Smooth muscle cell of the brain vasculature (primary cell): ENCODE measurements around the gene LRRC56.

Source experiments
- DNase-seq: peaks from one replicate; pipeline ENCODE4 v3.0.0-alpha.2; 2012; ENCODE audit warnings: low read depth, low spot score

LRRC56 gene

DNA sequence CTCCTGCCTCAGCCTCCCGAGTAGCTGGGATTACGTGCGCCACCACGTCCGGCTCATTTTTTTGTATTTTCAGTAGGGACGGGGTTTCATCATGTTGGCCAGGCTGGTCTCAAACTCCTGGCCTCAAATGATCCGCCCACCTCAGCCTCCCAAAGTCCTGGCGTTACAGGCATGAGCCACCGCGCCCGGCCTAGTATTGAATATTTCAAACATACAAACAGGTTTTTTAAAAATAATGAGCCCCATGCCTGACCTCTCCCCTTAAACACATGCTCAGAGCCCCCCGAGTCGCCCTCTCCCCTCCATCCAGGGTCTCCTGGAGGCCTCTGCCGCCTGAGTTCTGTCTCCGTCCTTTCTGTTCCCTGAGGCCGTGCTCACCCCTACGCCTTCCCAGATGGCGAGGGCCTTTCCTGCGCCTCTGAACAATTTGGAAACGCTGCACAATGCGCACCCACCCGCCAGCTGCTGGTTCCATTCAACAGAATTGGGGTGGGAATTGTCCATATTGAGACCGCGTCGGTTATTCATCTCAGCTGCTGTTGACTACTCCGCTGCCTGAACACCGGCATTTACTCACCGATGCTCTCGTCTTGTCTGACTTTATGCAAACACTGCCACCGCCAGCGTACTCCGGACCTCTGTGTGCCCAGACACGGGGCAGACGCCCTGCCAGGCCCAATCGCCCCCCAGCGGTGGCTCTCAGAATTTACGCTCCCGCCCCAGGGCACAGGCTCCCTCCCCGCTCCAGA, 16.7 kb upstream of the LRRC56 start:
- no peak for DNase-seq

DNA sequence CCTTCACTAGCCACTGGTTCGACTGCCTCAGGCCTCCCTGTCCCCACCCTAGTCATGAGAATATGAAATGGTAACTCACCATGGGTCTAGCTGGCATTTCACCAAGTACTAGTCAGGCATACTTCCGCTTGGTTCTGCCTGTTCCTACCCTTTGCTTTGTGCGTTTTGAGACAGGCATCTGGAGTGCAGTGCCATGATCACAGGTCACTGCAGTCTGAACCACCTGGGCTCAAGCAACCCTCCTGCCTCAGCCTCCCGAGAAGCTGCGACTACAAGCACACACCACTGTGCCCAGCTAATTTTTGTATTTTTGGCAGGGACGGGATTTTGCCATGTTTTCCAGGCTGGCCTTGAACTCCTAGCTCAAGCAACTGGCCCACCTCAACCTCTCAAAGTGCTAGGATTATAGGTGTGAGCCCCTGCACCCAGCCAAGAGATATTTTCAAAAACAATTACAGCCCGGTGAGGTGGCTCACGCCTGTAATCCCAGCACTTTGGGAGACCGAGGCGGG, 16.1 kb upstream of the LRRC56 start:
- no peak for DNase-seq

DNA sequence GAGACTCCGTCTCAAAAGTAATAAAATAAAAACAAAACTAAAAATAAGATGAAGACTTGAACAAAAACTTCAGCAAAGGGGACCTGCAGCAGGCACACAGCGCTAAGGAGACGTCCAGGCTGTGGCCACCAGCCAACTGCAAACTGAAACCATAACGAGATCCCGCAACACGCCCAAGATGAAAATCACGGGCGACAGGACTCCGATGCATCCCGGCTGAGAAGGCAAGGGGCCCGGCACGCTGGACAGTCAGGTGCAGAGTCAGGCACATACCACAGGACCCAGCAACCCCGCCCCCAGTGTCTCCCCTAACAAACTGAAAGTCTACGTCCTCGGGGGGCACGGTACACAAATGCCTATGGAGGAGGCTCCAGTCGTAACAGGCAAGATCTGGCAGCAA, 11.1 kb upstream of the LRRC56 start:
- no peak for DNase-seq

DNA sequence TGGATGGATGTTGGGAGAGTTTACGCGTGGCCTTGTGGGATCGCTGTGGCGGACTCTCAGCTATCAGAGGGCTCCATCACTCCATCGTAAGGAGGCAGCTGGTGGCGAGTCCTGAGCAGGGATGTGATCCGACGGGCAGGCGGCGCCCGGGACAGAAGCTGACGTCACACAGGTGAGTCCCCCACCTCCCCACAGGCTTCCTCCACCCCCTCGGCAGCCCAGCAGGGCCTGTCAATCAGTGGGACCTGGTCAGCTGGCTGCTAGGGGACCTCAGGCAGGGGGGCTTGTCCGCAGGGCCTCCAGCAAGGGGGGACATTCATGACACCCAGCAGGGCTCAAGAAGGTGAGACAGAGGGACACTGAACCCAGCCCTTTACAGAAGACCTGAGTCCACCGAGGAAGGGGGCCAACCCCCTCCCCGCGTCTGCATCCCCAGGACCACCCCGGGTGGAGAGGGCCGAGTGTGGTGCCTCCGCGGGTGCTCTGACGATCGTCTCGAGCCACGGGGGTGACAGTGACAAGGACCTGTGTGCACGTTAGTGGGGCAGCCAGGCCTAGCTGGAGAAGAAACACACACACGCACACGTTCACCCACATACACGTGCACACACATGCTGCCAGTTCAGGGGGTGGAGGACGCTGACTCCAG, 9.0 kb upstream of the LRRC56 start:
- no peak for DNase-seq

DNA sequence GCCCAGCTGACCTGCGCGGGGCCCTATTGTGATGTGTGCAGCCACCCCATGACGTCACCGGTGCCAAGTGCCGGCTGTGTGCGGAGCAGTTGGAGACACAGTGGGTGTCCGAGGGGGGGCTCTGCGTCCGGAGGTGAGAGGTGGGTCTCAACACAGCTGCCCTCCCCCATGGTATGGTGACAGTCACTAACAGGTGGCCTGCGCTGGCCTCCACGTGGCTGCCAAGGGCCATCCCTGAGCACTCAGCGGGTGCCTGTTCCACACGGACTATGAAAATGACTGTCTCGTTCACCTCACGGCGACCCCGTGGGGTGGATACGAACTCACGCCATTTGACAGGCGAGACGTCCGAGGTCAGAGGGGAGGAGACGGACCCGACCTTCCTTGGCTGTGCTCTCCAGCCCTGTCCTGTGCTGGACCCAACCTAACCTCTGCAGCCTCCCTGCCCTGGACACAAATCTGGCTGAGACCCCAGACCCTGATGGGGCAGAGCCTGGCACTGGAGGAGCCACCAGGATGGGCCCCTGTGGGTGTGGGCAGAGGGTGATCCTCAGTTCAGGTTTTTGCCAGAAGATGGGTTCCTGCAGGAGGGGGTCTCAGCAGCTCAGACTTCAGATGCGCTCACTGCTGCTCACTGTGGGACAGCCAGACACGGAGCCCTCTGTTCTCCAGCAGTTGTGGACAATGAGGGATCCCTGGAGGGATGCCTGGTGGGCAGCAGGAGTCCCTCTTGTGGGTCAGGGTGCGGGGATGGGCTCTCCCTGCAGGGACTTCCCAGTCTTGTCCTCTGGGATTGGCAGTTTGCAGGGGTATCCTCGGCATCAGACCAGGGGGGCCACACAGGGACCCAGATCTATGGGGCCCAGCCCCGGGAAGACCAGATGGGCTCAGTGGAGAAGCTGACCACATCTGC, 8.3 kb upstream of the LRRC56 start:
- no peak for DNase-seq

DNA sequence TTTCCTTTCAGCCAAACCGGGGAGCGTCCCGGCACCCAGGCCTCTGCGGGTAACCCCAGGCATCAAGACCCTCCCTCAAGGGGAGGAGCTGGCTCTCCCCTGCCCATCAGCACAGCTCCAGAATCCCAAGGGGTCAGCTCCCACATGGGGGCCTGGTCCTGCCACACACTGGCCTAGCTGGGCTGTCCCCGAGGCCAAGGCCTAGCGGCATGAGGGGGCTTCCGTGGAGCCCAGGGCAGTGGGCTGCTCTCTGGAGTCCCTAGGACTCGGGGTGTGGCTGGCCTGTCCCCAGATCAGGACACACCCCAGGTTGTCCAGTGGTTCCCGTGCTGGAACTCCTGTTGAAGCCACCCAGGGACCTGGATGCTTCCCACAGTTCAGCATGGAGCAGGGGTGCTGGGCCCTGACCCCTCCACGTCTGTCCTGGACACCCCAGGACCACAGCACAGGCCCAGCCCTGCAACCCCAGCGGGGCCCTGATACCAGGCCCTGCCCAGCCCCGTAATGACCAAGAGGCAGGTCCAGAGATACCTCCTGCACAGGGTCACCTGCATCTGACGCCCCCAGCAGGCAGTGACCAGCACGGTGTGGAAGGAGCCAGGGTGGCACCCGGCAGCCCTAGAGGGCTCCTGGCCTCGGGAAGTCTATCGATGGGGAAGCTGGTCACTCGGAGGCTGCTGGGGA, 7.5 kb upstream of the LRRC56 start:
- DNase-seq, result no peak

DNA sequence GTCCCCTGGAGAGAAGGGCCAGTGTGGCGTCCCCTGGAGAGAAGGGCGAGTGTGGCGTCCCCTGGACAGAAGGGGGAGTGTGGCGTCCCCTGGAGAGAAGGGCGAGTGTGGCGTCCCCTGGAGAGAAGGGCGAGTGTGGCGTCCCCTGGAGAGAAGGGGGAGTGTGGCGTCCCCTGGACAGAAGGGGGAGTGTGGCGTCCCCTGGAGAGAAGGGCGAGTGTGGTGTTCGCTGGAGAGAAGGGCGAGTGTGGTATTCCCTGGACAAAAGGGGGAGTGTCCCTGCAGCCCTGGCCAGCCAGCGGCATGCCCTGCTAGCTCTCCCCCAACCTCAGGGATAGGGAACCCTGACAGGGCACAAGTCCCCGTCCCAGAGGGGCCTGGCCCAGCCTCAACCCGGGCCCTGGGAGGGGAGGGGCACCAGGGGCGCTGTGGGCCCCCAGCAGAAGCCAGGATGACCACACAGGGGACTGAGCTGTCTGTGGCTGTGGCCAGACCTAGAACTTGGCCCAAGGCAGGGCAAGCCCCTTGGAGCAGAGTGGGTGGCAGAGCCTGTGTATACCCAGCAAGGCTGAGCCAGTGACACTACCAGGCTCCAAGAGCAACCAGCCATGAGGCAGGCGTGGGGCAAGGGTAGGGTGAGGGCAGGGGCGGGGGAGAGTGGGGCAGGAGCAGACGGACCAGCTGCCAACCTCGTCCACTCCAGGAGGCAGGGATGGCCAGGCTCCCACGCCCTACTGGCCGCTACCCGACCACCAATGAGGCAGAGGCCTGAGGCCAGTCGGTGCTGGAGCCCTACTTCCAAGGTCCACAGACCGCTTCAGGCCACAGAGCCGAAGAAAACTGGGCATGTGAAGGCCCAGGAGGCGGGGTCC, 6.1 kb upstream of the LRRC56 start:
- DNase-seq, result no peak

DNA sequence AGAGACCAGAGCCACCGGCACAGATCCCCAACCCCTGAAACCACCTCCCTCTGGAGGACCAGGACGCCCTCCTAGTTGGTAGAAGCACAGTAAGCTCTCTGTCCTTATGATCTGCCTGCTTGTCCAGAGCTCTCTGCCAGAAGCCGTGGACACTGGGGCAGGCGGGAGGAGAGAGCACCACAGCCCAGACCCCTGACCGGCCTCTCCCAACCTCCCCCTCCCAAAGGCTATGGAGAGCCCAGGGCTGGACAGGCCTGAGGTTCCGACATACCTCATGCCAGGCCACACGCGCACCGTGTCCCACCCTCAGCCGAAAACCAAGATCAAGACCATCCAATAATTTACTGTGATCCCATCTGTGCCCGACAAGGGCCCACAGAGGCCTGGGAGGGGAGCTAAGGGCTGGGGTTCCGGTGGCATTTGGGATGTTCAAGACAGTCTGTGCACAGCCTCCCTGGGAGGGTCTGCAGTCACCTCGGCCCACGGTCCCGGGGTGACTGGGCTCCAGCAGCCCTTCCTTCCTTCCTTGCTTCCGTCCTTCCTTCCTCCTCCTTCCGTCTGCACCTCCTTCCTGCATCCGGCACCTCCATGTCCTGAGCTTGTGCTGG, 5.3 kb upstream of the LRRC56 start:
- DNase-seq, result no peak

DNA sequence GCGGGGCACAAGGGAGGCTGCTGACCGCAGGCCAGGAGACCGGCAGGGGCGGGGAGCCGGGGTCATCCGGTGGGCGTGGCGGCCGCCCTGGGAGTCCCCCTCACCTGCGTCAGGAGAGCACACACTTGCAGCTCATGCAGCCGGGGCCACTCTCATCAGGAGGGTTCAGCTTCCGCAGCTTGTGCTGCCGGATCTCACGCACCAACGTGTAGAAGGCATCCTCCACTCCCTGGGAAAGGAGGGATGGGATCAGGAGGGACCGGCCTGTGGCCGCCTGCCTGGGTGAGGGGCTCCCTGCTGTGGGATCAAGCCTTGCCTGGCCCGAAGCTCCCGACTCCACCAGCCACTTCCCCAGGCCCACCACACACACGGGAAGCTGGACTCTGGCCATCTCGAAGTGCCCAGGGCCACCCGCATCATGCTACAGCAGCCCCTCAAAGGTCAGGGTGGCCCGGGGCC, 4.8 kb upstream of the LRRC56 start:
- no peak for DNase-seq

DNA sequence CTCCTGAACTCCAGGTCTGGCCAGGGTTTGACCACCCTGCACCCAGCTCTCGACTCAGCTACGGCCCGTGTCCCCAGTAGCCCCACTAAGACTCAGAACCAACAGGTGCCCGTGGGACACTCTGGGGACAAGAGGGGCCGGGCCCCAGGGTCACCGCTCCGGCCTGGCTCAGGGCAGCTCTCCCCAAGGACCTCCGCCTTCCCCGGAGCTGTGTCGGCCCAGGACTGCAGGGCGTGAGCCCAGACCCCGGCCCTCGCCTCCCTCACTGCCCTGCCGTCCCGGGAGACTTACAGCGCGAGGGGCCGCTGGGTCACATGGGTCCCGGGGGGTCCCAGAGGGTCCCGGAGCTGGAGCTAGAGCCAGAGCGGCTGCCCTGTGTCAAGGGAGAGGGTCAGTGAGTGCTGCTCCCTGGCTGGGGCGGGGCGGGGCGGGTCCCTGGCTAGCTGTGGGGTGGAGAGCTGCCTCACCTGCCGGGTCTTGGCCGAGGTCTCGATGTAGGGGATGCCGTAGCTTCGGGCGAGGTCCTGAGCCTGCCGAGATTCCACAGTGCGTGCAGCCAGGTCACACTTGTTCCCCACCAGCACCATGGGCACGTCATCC, 4.2 kb upstream of the LRRC56 start:
- DNase-seq, result no peak

DNA sequence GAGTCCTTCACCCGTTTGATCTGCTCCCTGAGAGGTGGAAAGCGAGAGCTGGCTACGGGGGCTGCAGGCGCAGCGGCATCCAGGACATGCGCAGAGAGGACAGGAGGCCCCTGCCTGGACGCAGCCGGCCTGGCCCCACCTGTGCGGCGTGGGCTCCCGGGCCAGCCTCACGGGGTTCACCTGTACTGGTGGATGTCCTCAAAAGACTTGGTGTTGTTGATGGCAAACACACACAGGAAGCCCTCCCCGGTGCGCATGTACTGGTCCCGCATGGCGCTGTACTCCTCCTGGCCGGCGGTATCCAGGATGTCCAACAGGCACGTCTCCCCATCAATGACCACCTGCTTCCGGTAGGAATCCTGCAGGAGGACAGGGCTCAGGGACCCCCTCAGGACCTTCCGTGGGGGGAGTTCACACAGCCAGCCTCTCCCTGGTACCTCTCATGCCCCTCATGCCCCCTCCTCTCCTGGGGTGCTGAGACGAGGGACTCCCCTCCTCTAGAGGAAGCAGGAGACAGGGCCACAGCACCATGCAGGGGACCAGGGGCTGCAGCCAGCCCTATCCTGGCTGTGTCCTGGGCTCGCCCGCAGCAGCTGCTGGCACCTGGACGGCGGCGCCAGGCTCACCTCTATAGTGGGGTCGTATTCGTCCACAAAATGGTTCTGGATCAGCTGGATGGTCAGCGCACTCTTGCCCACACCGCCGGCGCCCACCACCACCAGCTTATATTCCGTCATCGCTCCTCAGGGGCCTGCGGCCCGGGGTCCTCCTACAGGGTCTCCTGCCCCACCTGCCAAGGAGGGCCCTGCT, 3.5 kb upstream of the LRRC56 start:
- no peak for DNase-seq

DNA sequence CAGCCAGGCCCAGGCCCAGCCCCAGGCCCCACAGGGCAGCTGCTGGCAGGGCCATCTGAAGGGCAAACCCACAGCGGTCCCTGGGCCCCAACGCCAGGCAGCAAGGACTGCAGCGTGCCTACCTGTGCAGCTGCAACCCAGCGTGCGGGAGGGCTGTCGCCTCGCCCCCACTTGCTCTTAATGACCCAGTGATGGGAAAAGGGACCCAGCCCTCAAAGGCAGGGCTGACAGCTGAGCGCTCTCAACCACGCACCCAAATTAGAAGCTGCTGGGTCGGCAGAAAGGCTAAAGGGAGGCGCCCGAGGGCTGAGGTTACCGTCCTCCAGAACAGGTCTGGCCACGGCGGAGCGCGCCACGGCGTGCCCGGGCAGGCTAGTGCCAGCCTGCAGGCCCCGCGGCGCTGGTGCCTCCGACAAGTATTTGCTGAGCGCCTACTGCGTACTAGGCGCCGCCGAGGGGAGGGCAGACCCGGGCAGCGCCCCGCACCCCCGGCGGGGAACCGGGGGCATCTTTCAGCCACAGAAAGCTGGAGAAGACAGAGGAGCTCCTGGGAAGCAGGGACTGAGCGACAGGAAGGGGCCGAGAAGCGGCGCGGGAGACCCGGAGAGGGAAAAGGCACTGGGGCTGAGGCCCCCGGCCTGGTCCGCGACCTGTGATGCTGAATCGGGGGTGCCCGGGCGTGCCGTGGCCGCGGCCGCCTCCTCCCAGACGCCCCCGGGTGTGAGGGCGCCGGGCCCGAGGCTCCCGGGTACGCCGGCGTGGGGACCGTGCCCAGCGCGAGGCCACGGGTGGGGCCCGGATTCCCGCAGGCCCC, 2.7 kb upstream of the LRRC56 start:
- no peak for DNase-seq

DNA sequence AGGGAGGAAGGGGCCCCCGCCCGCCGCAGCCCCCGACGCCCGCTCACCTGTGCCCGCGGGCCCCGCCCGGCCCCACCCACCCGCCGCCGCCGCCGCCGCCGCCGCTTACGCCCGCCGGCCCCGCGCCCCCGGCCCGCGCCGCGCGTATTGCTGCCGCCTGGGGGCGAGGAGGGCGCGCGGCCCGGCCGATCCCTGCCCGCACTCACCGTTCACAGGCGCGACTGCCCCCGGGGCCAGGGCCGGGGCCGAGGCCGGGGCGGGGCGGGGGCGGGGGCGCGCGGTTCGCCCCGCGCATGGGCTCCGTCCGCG, 2.2 kb upstream of the LRRC56 start:
- DNase-seq, result no peak

DNA sequence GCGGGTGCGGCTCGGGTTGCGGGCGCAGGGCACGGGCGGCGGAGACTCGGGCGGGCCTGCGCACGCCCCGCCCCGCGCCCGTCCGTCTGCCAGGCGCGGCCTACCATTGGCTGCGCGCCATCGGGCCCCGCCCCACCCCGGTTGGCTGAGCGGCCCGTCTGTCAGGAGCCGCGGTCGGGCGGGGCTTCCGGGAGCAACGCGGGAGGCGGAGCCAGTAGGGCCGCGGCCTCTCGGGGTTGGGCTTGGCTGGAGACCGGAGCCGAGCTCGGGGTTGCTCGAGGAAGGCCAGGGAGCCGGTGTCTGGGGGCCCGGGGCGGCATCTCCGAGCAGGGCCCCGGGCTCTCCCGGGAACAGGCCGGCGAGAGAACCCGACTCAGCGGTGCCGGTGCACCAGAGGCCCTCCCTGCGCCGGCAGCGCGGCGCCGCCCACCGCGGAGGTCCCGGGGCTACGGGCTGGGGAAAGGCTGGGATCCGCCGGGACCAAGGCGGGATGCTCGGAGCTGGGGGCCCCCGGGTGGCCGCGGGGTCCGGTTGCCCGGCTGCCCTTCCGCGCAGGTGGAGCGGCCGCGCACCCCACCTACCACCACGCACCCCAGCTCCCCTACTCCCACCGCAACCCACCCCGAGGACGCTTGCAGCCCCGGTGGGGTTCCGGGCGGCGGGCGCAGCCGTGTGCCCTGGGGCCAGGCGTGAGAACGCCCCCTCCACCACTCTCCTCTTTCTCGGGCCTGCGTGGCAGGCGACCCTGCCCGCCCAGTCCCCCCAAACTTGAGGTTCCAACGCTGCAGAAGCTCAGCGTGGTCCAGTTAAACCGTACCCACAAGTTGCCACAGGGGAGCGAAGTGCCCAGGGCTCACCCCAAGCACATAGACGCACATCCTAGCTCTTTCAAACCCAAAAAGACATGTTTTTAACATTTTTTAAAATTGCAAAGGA, 1.5 kb upstream of the LRRC56 start, which contains the start of gene HRAS:
TSS of gene HRAS (minus strand) at position 58 of the 936 bp plus-strand sequence.
- DNase-seq, result peak; percentile 80

DNA sequence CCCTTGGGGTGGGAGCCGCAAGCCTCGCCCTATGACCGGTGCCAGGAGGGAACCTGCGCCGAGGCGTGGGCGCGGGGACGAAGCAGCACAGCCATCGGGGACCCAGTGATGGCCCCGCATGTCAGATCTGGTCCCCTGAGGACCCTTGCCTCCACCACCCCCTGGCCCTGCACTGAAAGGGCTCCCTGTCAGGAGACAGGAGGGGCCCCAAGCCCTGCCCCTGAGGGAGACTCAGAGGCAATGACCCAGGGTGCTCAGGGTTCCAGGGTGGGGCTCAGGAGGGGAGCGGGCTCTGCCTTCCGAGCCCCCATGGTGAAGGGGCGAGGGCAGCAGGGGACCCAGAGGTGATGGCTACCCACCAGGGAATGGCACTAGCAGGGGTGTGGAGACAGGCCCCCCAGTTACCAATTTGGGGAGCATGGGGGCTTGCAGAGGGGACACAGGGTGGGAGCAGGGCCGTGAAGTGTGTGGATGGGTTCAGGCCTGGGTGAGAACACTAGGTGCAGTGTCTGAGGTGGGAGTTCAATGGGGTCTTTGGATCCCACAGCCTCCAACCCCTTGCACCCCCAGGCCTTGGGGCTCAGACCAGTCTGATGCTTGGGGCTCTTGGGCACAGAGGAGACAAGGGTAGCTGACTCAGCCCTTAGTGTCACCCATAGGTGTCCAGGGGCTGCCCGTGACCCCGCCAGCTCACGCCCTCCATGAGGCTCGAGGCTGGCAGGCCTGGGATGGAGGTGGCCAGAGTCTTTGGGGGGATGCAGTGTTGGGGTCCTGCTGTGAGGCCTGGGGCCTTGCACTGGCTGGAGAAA, 499 bp downstream of the LRRC56 start:
- no peak for DNase-seq

DNA sequence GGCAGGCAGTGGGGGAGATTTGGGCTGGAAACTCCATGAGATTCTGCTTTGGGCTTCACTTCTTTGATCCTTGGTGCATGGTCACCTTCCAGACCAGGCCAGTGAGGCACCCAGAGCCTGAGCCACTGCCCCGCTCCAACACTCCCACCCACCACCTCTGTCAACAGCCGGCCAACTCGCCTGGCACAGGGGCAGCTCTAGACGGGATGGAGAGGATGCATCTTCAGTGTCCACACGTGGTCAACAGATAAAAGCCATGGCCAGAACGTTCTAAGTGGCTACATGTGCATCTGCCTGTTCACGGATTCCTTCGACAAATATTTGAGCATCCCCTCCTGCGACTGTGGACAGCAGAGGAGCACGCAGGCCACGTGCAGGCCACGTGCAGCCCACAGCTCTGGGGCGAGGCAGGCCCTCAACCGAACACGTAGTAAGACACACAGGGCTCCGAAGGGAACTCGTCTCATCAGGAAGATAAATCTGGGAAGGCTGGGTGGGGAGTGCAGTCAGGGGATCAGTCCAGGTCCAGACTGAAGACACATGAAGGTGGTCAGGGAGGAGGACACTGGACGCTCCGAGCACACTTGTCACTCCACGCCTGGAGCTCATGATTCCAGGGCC, 1.2 kb downstream of the LRRC56 start:
- DNase-seq, result no peak
